Hematopoietic multipotent progenitor cell treated with erythropoietin and hydrocortisone succinate and interleukin-3 and kit ligand, for 17 days (in vitro differentiated cells): ENCODE data around the gene EVI2A.
"Not testable (repeated sequence)": the region's sequence is repeated elsewhere in the genome, so short reads cannot be mapped to it uniquely, and the experiment has no call there.

Source experiments
- DNase-seq: peaks from one replicate; pipeline ENCODE4 v3.0.0-alpha.2; 2015; ENCODE audit warnings: low spot score

EVI2A gene

DNA sequence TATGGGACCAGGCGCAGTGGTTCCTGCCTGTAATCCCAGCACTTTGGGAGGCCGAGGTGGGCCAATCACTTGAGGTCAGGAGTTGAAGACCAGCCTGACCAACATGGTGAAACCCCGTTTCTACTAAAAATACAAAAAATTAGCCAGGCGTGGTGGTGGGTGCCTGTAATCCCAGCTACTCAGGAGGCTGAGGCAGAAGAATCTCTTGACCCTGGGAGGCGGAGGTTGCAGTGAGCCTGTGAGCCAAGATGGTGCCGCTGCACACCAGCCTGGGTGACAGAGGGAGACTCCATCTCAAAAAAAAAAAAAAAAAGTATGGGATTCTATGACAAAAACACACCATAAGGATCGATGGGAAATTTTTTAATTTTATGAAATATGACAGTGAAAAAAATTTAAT, 9.2 kb downstream of the EVI2A start:
- not testable (repeated sequence) for DNase-seq

DNA sequence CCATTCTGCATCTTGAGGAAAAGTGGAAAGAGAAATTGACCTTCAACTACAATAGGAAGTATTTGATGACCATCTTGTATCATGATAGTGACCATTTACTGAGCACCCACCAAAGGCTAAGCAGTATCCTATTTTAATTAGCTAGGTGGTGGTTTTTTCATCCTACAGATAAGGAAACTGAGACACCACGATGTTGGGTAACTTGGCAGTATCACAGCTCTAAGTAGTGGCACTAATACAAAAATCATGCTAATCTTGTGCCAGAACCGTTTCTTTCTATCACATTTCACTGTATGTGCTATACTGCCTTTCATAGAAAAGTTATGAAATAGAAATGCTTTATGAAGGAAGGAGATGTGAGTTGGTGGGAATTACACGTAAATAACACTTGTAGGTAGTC, 9.9 kb downstream of the EVI2A start:
- no peak for DNase-seq

DNA sequence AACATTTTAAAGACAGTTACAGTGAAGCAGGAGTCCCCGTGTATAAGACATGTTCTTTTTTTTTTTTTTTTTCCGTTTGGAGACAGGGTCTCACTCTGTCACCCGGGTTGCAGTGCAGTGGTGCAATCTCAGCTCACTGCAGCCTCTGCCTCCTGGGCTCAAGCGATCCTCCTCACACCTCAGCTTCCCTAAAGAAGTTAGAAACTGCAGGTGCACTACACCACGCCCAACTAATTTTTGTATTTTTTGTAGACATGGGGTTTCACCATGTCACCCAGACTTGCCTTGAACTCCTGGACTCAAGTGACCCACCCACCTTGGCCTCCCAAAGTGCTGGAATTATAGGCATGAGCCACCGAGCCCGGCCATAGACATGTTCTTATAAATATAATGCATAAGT, 10.5 kb downstream of the EVI2A start:
- no peak for DNase-seq

DNA sequence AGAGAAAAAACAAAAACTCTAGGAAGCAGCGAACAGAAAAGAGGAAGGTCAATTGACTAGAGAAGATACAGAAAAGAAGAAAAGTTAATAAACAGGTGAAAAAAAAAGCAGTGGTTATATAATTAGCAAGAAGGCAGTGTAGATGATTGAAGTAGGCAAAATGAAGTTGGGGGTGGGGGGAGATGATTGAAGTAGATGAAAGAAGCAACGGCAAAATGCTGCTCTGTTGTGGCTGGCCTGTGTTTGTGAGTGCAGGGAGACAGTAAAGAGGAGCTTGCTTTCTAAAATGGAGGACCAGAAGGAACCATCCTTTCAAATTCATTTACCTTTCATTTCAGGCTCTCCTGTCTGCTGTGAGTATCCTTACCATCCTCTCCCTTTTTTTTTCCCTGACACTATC, 11.2 kb downstream of the EVI2A start:
- DNase-seq = no peak

DNA sequence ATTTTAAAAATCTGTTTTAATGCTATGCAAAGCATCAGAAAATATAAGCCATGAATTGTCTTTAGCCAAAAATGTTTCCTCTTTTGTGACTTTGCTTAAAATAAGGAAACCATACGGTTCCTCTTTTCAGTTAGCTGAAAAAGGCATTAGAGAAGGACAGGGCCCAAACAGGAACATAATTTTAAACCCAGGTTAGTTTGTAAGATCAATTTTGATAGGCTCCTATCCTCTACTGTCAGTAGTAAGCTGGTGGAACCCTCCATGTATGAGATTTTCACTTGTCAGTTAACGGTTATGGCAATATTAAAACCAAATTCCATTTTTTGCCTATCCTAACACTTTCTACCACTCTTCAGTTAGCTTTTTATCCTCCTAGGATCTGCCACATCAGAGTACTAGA, 11.9 kb downstream of the EVI2A start:
- DNase-seq = no peak

DNA sequence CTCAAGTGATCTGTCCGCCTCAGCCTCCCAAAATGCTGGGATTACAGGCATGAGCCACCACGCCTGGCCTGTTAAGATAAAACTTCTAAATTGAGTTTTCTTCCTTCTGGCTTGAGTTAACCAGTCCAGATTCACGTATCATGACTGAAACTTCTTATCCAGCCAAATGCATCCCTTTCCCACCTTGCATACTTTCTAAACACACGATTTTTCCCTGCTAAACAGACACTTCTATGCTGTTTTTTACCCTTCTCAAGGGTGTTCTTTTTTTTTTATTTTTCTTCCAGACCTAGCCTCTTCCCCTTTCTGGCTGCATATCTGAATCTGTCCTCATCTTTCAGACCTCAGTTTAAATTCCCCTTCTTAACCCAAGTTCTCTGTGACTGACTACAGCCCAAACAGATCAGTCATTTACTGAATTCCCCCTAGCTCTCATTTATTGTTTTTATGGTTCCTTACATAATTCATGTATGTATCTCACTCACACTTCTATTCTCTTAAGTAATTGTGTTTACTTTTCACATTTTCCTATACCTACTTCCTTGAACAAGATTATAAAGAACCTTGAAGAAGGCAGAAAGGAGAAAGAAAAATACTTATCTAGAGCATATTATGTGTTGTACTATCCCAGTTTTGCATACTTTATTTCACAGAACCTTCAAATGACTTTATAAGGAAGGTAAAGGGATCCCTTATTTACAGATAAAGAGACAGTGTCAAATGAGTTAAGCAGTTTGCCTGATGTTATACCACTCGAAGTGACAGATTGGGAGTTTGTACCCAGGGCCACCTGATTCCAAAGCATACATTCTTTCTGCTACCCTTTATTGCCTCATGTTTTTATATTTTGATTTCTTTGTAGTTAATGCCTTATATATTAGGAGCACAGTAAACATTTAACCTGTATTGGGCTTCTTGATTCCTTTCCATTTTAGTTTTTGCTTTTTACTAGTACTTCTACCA, 12.8 kb downstream of the EVI2A start:
- no peak for DNase-seq

DNA sequence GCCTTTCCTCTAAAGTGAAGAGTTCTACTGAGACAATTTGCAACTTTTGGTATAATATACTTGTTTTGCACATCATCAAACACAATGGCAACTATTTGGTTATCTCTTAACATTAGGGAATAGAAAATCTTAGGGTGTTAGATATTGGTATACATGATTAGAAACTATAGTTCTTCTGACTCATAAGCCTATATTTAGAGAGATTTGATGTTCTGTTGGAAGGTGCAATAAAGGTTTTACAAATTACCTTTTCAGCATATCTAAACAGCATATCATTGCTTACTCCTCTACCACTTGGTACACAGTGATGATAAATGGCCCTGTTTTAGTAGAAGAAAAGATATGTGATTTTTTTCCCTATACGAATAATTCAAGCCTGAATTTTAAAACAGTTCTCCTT, 13.8 kb downstream of the EVI2A start:
- DNase-seq = no peak

DNA sequence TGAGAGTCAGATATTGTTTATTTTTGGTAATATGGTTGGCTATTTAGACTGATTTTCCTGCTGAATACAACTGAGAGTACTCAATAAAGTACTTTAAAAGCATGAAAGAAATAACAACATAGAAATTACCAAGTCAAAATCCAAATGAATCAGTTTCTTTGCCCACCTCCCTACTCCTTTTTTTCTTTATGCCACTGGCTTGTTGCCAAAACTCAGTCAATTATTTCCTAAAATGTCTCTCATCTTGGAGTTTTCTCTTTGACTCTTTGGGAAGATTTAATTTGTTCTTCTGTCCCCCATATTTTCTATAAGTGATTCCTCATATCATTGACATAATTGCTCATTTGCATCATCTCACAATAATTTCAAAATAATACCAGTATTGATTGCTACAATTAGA, 21.8 kb downstream of the EVI2A start:
- DNase-seq = no peak

DNA sequence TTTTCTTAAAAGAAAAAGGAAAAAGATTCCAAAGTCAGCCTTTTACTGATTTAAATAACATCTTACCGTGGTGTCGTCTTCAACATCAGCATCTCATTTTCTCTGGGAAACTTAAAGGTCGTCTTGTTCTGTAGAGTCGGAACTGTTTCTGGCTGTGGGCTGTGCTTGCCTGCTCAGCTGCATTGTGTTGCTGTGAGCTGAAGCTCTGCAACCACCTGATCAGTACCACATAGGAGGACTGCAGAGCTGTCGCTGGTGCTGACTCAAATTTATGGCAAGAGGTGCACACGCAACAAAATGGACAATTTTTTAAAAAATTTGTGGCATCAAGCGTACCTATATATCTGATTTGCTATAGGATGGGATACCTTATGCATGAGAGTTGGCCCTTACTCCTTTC, 24.3 kb downstream of the EVI2A start, which contains the start of gene OMG:
Gene OMG (minus strand): TSS at position 150 of the 400 bp plus-strand sequence. CDS start 908 bp downstream, outside the sequence.
- DNase-seq = no peak

DNA sequence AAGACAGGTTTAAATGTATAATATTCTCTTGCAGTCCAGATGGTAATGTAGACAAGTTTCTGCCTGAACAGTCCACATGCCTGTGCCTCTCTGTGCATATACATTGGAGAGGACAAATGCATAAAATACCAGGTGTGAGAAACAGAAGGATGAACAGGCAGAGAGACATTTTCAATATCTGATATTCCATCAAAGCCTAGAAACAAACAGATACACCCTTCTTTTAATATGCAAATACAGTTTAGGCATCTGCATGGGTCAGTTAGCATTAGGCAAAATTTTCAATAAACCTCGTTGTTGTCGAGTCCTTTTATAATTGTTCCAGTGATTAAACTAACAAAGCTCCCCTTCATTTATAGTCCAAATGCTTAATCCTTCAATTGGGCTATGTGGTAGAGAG, 25.3 kb downstream of the EVI2A start:
- DNase-seq = no peak

DNA sequence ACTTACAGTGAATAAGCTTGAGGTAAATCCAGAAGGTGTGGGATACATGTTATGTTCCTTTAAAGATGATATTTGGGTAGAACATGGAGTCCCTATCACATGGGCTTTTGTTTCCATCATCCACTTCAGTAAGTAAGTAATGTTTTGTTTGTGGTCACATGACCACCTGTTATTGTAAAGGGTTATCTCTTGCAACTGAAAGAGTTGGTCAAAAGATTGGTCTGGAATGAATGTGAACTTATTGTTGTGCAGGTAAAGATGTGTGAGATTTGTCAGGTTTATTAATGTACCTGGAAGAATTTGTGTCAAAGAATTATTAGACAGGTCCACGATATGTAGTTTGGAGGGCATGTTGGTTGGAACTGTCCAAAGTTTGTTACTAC, 25.9 kb downstream of the EVI2A start:
- no peak for DNase-seq

DNA sequence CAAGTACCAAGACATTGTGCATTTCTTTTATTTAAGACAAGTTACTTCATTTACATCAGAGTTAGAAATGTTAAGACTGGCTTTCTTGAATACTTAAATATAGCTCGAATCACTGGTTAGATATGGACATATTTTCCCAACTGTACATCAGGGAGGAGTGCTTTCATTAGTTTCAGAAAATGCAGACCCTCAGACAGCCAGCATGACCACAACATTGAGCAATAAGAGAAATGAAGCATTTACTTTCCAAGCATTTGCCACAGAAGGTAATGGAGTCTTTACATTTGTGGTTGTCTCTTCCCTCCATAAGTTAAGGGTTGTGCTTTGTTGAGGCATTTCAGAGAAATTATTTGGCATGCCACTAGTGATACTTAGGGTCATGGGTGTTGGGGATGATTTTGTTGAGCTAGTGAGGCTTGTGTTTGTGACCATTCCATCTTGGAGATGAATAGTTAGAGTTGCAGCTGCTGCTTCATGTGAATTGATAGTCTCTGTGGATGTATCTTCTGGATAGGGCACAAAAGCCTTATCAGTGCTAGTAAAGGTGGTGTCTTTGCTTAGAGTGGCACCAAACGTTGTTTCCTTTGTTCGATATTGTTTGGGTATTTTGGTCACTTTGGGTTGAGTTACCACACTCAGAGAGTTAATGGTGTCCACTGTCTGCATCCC, 26.5 kb downstream of the EVI2A start:
- no peak for DNase-seq

DNA sequence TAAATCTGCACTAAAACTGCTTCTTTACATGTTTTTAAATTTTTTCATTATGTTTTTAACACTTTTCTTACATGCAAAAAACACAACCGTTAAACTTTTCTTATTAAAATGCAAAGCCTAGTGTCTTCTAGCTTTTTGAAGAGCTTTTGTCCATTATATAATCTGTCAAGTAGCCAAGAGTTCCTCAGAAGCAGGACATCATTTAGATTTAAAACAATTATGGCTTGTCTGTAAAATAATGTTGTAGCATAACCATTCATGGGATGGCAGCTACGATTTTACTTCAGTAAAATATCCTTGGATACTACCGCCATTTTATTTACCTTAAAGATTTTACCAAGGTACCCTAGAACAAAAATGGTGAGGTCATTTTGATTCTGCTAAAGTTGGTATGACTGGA, 27.2 kb downstream of the EVI2A start:
- no peak for DNase-seq

DNA sequence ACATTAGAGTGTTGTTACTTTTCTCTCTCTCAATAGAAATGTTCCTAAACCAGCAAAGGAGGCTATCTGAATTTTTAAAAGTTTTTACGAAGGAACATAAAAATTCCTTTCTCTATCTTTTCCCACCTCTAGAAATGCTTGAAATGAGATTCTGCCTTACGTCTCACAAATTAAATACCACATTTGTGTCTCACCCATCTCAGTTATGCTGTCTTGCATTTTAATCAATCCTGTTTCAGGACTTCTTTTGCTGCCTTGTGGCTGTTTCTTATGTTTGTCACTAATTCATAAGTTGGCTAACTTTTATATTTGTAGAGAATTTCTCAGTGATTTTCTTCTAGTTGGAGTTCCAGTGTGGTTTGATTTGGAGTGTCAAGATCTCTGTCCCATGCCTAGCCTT, 27.8 kb downstream of the EVI2A start:
- DNase-seq = no peak

DNA sequence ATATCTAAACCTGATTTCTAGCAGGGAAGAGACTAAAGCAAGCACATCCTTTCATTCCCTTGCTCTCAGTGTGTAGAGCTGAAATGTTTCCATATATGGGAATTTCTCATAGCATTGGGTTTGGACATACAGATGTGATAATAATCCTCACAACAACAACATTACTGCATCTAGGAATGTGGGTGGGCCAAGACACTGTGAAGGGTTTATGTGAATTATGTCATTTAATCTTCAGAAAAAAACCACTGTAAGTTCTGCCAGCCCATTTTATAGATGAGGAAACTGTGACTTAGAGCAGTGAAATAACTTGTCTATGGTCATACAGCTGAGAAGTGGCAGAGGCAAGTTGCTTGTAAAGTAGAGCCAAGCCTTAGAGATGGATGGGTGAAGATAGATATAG, 29.6 kb downstream of the EVI2A start:
- DNase-seq = no peak

DNA sequence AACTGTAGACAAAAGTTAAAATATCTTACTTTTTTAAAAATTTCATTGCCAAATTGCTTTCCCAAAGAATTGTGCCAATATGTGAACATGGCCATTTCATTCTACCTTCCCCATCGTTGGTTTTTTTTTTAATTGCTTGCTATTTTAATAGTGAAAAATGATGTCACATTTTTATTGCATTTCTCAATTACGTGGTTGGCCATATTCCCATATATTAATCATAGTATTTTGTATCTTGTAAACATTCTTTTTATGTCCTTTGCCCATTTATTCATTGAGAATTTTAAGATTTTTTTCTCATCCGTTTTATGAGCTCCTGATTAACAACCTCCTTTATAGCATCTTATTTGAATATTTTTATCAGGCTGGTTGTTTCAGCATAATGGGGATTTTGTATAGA, 31.6 kb downstream of the EVI2A start:
- no peak for DNase-seq

DNA sequence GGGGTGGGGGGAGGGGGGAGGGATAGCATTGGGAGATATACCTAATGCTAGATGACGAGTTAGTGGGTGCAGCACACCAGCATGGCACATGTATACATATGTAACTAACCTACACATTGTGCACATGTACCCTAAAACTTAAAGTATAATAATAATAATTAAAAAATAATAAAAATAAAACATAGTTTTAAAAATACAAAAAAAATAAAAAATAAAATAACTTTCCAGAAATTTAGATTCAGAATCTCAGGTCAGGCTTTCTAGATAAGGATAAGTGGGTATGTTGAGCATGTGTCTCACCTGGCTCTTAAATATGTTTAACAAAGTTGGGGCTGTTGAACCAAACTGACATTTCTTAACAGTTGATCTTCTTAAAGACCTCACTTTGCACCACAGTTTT, 33.5 kb downstream of the EVI2A start:
- not testable (repeated sequence) for DNase-seq

DNA sequence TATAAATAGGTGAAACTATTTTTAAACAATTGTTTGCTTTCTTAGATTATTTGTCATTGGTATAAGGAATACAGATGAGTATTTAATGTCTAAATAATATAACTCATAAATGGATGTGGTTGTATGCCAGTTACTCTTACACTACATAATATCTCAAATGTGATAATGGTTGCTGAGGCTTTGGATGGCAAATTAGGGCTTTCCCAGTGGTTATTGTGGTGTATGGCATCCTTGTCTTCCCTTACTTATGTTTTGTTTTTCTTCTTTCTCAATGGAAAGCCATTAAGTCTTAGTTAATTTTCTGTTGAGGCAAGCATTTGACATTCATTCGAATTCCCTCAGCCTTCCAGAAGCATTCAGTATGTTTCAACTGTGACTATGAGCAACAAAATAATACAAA, 34.8 kb downstream of the EVI2A start:
- no peak for DNase-seq

DNA sequence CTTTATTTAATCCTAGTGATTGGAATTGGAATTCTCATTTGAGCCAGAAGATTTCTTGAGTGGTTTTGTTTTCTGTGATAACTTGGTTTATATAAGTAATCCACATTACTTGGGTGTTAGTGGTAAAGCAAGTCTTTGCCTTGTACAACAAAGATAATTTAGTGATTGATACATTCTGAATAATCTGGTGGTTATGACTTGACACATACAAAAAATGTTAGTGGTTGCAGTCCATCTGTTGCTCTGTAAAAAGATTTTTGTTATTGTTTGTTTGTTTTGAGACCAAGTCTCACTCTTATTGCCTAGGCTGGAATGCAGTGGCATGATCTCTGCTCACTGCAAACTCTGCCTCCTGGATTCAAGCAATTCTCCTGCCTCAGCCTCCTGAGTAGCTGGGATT, 37.6 kb downstream of the EVI2A start:
- DNase-seq = no peak

DNA sequence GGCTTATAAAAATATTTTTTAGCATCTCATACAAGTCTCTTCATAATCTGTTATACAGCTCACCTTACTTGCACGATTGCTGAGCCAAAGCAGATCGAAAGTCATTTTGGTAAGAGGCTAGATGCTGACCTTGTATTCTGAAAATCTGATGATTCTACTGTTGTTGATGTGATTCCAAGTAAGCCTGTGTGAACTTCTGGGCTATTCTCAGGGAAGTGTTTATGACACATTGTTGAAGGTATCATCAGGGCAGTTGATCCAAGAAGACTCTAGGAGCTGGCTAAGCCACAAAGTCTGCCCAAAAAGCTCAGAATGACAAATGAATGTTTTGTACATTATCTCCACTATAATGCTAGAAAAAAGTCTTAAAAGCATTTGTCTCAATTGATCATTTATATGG, 40.4 kb downstream of the EVI2A start:
- DNase-seq = no peak

DNA sequence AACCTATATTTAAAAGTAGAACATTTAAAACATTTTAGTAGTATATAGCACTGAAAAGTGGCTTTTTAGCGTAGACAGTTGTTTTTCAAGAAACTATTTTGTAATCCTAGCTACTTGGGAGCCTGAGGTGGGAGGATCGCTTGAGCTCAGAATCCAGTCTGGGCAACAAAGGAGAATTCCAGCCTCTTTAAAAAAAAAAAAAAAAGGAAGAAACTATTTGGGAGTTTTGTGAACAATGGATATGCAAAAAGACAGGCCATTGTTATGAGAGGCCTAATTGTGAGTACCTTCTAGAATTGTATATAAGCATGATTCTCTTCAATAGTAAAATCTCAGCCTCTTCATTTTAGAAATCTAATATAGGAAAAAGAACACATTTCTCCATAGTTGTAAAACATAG, 42.0 kb downstream of the EVI2A start:
- DNase-seq = no peak

DNA sequence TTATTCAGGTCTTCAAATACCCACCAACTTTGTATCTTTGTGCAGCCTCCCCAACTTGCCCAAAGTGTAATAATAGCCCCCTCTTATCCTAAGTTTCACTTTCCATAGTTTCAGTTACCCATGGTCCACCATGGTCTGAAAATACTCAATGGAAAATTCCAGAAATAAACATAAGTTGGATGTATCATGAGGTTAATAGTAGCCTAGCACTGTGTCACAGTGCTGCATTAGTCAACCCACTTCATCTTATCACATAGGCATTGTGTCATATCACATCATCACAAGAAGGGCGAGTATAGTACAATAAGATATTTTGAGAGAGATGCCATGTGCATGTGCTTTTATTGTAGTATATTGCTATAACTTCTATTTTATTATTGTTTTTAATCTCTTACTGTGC, 46.3 kb downstream of the EVI2A start:
- DNase-seq = no peak

DNA sequence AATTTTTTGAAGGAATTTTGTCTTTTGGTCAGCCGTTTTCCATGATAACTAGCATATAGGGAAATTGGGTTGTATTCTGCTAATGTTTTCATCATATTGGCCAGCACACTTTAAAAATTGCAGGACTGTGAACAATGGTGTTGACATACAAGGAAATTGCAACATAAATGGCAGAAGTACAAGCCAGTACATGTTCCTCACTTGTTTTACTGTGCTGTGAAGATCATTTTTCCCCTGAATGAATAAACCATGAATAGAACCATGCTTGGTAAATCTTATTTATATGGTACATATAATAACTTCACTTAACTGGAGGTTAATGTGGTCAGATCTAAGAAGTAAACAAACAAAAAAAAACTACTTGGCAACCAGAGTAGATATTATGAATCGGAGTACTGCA, 47.2 kb downstream of the EVI2A start:
- no peak for DNase-seq

DNA sequence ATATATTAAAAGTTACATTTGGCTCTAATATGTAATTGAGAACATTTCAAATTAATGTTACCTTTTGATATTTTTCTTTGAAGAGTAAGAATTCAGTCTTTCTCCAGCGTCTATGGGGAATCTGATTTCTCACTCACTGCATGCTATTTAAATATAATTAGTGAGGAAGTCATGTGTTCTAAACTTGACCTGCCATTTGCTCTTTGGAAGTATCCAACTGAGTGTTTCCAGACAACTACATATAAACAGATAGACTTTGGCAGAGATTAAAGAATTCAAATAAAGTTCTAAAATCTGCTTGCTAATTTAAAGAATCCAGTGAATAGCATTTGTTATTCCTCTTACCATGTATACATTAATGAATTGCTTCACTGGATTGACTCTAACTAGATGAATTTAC, 47.9 kb downstream of the EVI2A start:
- no peak for DNase-seq
